NCI-H446 treated with DMSO at 0.1 percent for 48 hours (cell line): Measurements from ENCODE around the gene BMP2K.
A peak's percentile ranks its signal among the peaks of the same experiment; 100 is the strongest.

ENCODE experiments used
- DNase-seq: peaks from one replicate; lab custom pipeline; 2025; lab: John Stamatoyannopoulos, UW

BMP2K gene

DNA sequence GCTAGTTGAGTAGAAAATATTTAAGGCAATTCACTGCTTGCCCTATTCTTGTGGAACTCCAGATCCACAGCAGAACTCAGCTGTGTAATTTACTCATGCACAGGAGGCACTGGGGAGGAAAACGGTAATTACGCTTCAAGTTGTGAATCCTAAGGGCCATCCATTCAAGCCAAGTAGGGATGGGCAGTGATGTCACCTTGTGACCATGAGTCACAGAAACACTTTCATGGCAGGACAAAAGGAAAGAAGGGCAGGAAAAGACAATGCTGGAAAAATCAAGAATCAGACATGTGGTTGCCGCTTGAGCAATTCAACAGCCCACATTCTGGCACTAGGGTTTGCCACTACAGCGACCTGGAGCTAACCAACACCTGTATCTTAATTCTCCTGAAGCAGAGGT lies 161.7 kb downstream of the BMP2K start:
- DNase-seq, result no peak

DNA sequence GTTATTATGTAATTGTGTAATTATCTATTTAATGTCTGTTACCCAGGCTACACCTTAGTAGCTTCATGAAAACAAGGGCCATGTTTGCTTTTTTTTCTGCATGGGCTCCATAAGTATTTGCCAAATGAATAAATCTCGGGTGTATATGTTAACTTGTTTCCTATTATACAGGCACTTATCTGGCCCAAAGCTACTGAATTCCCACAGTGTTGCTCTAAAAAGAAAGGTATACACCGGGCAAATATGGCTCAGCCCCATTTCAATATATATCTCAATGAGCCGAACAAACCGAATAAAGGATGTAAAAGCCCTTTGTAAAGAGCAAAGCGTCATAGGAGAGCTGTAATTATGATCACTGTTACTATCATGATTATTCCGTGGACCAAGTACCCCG lies 162.3 kb downstream of the BMP2K start:
- DNase-seq, result no peak

DNA sequence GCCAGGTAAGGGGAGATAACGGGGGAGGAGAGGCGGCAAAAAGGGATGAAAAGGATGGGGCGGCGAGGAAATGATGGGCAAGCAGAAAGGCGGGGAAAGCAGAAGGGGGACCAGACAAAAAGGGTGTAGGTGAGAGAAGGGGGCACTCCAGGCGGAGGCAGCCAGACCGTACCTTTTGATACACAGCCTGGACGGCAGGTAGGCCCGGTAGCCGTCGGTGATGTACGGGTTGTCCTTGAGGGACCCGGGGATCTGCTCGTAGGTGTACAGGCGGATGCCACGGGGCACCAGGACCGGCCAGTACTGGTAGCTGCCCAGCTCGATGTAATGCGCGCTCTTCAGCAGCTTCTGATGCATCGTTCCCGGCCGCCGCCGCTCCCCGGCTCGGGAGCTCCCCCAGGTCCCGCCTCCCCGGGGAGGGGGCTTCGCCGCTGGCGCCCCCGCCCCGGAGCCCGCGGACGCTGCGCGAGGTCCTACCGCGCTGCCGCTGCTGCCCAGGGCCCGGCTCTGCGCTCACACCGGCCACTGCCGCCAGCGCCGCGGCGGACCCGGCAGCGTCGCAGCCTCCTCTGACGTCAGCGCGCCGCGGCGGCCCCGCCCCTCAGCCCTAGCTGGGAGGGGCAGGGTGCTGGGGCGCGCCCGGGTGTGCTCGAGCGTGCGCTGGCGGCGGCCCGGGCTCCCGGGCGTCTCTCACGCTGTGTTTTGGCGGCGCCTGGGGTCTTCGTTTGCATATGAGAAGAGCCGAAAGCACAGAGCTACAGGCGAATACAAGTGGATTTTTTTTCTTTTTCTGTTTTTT lies 162.9 kb downstream of the BMP2K start, which contains the start of gene PAQR3:
TSS of gene PAQR3 (minus strand) at position 571 of the 799 bp plus-strand sequence. CDS start at position 357, 214 bp downstream.
- DNase-seq, result peak; percentile 70

DNA sequence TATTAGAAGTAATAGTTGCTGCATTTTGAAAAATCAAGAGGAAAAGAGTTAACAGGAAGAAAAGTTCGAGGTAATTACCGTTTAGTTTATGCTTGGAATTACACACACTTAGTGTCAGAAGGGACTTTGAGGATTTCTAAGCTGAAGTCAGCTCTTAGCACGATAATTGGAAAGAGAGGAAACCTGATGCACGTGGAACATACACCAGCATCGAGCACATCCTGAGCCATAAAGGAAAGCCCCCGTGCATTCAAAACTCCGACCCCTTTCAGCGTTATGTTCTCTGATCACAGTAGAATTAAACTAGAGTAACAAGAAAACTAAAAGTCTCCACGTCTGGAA lies 163.5 kb downstream of the BMP2K start:
- no peak for DNase-seq

DNA sequence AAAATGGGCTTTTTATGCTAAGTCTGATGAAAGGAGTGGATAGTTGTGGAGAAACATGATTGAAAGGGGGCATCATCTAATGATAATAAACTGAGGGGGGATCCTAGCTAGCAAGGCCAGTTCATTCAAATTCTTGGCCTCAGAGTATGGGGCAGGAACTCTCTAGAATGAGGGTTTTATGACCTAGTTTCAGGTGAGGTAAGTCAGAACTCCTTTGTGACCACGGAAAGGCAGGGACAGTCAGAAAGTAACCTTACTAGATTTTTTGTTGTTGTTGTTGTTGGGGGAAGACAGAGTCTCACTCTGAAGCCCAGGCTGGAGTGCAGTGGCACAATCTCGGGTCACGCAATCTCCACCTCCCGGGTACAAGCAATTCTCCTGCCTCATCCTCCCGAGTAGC lies 164.6 kb downstream of the BMP2K start:
- DNase-seq, result no peak

- no peak for DNase-seq
Observed at GRCh38 chr4:78944381-78944780, 168.2 kb downstream of the BMP2K start.

DNA sequence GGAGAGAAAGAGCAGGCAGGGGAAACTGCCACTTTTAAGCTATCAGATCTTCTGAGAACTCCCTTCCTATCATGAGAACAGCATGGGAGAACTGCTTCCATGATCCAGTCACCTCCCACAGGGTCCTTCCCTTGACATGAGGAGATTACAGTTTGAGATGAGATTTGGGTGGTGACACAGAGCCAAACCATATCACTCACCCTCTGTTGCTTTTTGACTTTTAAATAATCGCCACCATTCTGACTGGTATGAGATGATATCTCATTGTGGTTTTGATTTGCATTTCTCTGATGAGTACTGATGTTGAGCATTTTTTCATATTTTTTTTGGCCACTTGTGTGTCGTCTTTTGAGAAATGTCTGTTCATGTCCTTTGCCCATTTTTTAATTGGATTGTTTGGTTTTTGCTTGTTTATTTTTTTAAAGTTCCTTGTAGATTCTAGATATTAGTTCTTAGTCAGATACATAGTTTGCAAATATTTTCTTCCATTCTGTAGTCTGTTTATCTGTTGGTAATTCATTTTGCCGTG lies 169.6 kb downstream of the BMP2K start:
- no peak for DNase-seq

DNA sequence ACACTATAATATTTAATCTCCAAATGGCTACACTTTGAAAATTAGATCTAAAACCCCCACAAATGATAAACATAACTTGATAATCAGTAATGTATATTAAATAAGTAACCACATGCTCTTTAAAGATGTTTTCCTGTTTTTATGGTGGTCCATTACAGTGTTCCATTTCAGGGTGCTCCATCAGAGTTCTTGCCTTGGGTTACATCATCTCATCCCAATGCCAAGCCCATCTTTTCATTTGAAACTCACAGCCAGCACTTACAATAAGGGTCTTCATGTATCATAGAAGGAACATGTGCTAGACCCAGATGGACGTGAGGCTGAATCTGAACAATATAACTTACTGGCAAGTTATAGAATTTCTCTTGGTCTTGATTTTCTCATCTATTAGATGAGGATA lies 173.6 kb downstream of the BMP2K start:
- no peak for DNase-seq

GRCh38 chr4:78951862-78952472 lies 175.8 kb downstream of the BMP2K start:
- peak; percentile 14 for DNase-seq

DNA sequence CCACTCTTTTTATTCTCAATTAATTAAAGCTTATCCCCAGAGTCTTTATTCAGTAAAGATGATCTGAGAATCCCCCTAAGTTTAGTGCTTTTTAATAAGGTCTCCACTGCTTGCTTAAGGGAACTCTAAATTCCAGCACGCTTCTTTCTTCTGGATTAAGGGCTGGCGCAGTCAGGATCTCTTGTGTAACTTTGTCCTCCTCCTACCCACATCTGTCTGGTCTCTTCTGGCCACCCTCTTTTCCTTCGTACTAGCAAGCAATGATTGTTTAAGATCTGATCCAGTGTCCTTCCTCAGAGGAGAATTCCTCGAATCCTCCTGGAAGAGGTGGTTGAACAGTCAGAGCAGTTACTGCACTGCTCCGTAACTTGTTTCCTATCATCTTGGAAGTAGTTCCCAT lies 177.1 kb downstream of the BMP2K start:
- no peak for DNase-seq

GRCh38 chr4:78953769-78954666 lies 177.9 kb downstream of the BMP2K start:
- peak; percentile 27 for DNase-seq

GRCh38 chr4:78956975-78957374 lies 180.8 kb downstream of the BMP2K start:
- DNase-seq, result no peak

DNA sequence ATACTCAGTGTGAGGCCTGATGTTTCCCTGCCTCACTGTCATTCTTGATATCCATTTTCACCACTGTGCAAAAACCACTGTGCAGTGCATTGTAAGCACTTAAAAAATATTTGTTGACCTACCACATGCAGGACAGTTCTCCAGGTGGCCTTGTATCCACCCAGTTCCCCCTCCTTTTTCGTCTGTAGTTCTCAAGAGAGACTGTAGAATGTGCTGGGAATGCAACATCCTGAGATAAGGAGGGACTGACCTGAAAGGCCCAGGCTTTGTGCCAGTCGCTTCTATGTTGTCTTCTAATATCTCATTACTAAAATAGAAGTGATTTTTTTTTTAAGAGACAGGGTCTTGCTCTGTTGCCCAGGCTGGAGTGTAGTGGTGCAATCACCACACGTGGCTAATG lies 184.8 kb downstream of the BMP2K start:
- DNase-seq, result no peak
